NT2/D1 (cell line): Measurements from ENCODE around the gene LRMDA.

ENCODE experiments used
- DNase-seq: peaks from one replicate; pipeline ENCODE4 v3.0.0-alpha.2; 2011; ENCODE audit warnings: low read depth, low spot score
- H3K27me3 ChIP-seq: 2 replicates; pipeline ENCODE4 v1.6.0; 2011; ENCODE audit warnings: mild to moderate bottlenecking; ENCODE audit not compliant: insufficient read length, insufficient read depth
- H3K36me3 ChIP-seq: 2 replicates; pipeline ENCODE4 v1.6.1; 2011; ENCODE audit warnings: mild to moderate bottlenecking, low read length, mixed read lengths; ENCODE audit not compliant: insufficient read depth, insufficient read length
- H3K4me1 ChIP-seq: 2 replicates; pipeline ENCODE4 v1.5.1; 2011; ENCODE audit not compliant: insufficient read depth, insufficient read length
- H3K4me3 ChIP-seq: 2 replicates; pipeline ENCODE4 v1.5.1; 2011; ENCODE audit warnings: low read depth; ENCODE audit not compliant: insufficient read length
- H3K9ac ChIP-seq: 2 replicates; pipeline ENCODE4 v1.6.0; 2011; ENCODE audit warnings: low read depth; ENCODE audit not compliant: insufficient read length
- H3K9me3 ChIP-seq: 2 replicates; pipeline ENCODE4 v1.5.1; 2011; ENCODE audit warnings: mild to moderate bottlenecking, low read length; ENCODE audit not compliant: insufficient read depth
- SUZ12 ChIP-seq: IDR thresholded peaks from 2 replicates; pipeline ENCODE4 v1.6.1; 2011; ENCODE audit not compliant: insufficient read length, insufficient read depth; ENCODE audit errors: extremely low read depth
- YY1 ChIP-seq: IDR thresholded peaks from 2 replicates; pipeline ENCODE4 v1.6.1; 2011; ENCODE audit not compliant: insufficient read length, insufficient read depth
- ZNF274 ChIP-seq: IDR thresholded peaks from 2 replicates; pipeline ENCODE4 v1.6.1; 2011; ENCODE audit warnings: mild to moderate bottlenecking, low read depth, low read length

Gene LRMDA

GRCh38 chr10:75875740-75876139 lies 444.3 kb downstream of the LRMDA start:
- Histone ChIP-seq H3K27me3 (peaks cover 5% of the 10 kb centered on the region), H3K36me3 (no peaks in the 10 kb centered on the region)
- TF ChIP-seq ZNF274: no peak
- no peak for TF ChIP-seq YY1
- no peak for TF ChIP-seq SUZ12

GRCh38 chr10:75876710-75877109 lies 445.3 kb downstream of the LRMDA start:
- Histone ChIP-seq H3K9ac (no peak overlapping the region), H3K36me3 (no peaks in the 10 kb centered on the region), H3K4me3 (no peak overlapping the region), H3K27me3 (no peaks in the 10 kb centered on the region), H3K9me3 (no peaks in the 10 kb centered on the region), H3K4me1 (no peaks in the 10 kb centered on the region)
- DNase-seq: peak; percentile 23
- TF ChIP-seq ZNF274 (no peak), SUZ12 (no peak), YY1 (no peak)

More at GRCh38 chr10:75875740-75876139, 444.3 kb downstream of the LRMDA start:
- Histone ChIP-seq H3K4me1 (no peaks in the 10 kb centered on the region), H3K9me3 (no peaks in the 10 kb centered on the region), H3K4me3 (no peak overlapping the region), H3K9ac (no peak overlapping the region)
- DNase-seq: no peak

GRCh38 chr10:75877877-75878276 lies 446.5 kb downstream of the LRMDA start:
- H3K36me3 ChIP-seq: no peaks in the 10 kb centered on the region
- no peak overlapping the region for H3K4me3 ChIP-seq
- no peaks in the 10 kb centered on the region for H3K4me1 ChIP-seq
- DNase-seq: no peak
- H3K27me3 ChIP-seq: no peaks in the 10 kb centered on the region
- H3K9me3 ChIP-seq: no peaks in the 10 kb centered on the region
- no peak for TF ChIP-seq ZNF274
- no peak for TF ChIP-seq SUZ12
- TF ChIP-seq YY1: no peak
- no peak overlapping the region for H3K9ac ChIP-seq

- no peak for DNase-seq
- Histone ChIP-seq H3K4me3 (no peak overlapping the region), H3K4me1 (no peaks in the 10 kb centered on the region), H3K27me3 (no peaks in the 10 kb centered on the region), H3K9me3 (no peaks in the 10 kb centered on the region), H3K36me3 (no peaks in the 10 kb centered on the region), H3K9ac (no peak overlapping the region)
- TF ChIP-seq YY1 (no peak), SUZ12 (no peak), ZNF274 (no peak)
These were observed 447.2 kb downstream of the LRMDA start for GRCh38 chr10:75878586-75878985.

- Histone ChIP-seq H3K27me3 (no peaks in the 10 kb centered on the region), H3K4me1 (no peaks in the 10 kb centered on the region), H3K9me3 (no peaks in the 10 kb centered on the region), H3K9ac (no peak overlapping the region), H3K4me3 (no peak overlapping the region), H3K36me3 (no peaks in the 10 kb centered on the region)
- TF ChIP-seq SUZ12: no peak
- TF ChIP-seq YY1: no peak
- TF ChIP-seq ZNF274: no peak
- no peak for DNase-seq
These were observed 448.8 kb downstream of the LRMDA start for GRCh38 chr10:75880031-75880775.

- Histone ChIP-seq H3K36me3 (no peaks in the 10 kb centered on the region), H3K4me1 (no peaks in the 10 kb centered on the region), H3K9me3 (no peaks in the 10 kb centered on the region), H3K9ac (no peak overlapping the region), H3K4me3 (no peak overlapping the region), H3K27me3 (no peaks in the 10 kb centered on the region)
- TF ChIP-seq YY1: no peak
- no peak for TF ChIP-seq SUZ12
- TF ChIP-seq ZNF274: no peak
- no peak for DNase-seq
These were observed 452.0 kb downstream of the LRMDA start for GRCh38 chr10:75883081-75884072.

GRCh38 chr10:75884808-75885207 lies 453.4 kb downstream of the LRMDA start:
- no peaks in the 10 kb centered on the region for H3K4me1 ChIP-seq
- no peak overlapping the region for H3K4me3 ChIP-seq
- H3K9me3 ChIP-seq: no peaks in the 10 kb centered on the region
- TF ChIP-seq SUZ12 (no peak), YY1 (no peak), ZNF274 (no peak)
- DNase-seq: no peak
- no peaks in the 10 kb centered on the region for H3K36me3 ChIP-seq
- H3K27me3 ChIP-seq: no peaks in the 10 kb centered on the region
- H3K9ac ChIP-seq: no peak overlapping the region
